Superior temporal gyrus (tissue), 1 donor: ENCODE results near the gene ZNF682.
"Not testable (repeated sequence)": the region's sequence is repeated elsewhere in the genome, so short reads cannot be mapped to it uniquely, and the experiment has no call there.

Experiments used
- DNase-seq: peaks from one replicate; pipeline ENCODE4 v3.0.0-alpha.2; 2016; ENCODE audit errors: extremely low spot score

The ZNF682 gene

GRCh38 chr19:20039203-20039723, at the start of gene ZNF682:
Gene ZNF682, minus strand, starts transcription at chr19:20039505. Its CDS starts 160 bp downstream, at chr19:20039345.
- DNase-seq = peak; percentile 98

GRCh38 chr19:20082876-20083275, 43.6 kb upstream of the ZNF682 start:
- not testable (repeated sequence) for DNase-seq

GRCh38 chr19:20082232-20082833, 43.0 kb upstream of the ZNF682 start:
- not testable (repeated sequence) for DNase-seq

DNA sequence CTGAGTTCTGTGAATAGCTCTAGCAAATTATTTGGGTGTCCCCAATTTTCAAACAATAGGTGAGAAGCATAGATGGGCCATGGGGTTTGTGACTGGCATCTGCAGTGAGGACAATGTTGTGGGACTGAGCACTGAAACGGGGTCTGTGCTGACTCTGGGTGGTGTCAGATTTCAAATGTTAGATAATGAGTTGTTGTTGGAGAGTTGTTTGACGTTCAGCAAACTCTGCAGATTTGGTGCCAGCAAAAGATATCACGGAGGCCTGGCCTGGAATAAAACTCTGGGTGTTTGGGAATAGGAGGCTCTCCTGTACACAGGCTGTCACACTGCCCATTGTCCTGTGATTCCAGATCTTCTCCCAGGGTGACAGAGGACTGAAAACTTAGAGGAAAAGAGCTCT, 41.4 kb upstream of the ZNF682 start:
- no peak for DNase-seq

- no peak for DNase-seq
These were observed 40.2 kb upstream of the ZNF682 start for GRCh38 chr19:20079476-20079875.

GRCh38 chr19:20078581-20079031, 39.3 kb upstream of the ZNF682 start:
- DNase-seq = no peak

- peak; percentile 98 for DNase-seq
These were observed 38.6 kb upstream of the ZNF682 start, which contains the start of gene ZNF90 for GRCh38 chr19:20077791-20078463. Gene ZNF90, plus strand, starts transcription at chr19:20078000. Its CDS starts 133 bp downstream, at chr19:20078133.

GRCh38 chr19:20072936-20073335, 33.6 kb upstream of the ZNF682 start:
- no peak for DNase-seq

DNA sequence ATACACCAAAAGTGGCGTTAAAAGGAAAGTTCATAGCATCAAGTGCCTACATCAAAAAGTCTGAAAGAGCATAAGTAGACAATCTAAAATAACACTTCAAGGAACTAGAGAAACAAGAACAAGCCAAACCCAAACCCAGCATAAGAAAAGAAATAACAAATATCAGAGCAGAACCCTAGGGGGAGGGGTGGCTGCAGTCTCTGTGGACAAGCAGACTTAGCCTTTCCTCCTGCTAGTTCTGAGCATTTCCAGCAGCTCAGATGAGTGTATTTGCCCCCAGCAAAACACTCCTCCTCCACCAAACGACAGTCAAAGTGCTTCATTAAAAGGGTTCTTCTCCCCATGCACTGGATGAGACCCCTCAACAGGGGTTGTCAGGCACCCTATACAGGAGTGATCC, 31.4 kb upstream of the ZNF682 start:
- DNase-seq = no peak

DNA sequence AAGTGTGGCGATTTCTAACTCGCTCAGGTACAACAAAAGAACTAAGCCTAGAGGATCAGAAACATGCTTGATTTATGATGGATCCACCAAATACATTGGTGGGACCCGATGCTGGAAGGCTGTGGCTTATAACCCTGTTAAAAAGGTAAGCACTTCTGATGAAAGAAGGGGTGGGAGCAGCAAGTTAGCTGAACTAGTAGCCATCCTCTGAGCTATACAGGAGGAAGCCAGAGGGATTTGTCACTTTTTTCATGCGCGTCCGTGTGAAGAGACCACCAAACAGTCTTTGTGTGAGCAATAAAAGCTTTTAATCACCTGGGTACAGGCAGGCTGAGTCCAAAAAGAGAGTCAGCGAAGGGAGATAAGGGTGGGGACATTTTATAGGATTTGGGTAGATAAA, 29.3 kb upstream of the ZNF682 start:
- not testable (repeated sequence) for DNase-seq

- no peak for DNase-seq
These were observed 28.6 kb upstream of the ZNF682 start for GRCh38 chr19:20067943-20068342.

GRCh38 chr19:20066861-20067260, 27.6 kb upstream of the ZNF682 start:
- no peak for DNase-seq

GRCh38 chr19:20060282-20060681, 21.0 kb upstream of the ZNF682 start:
- DNase-seq = no peak

GRCh38 chr19:20058738-20059137, 19.4 kb upstream of the ZNF682 start:
- not testable (repeated sequence) for DNase-seq

- DNase-seq = peak; percentile 98
These were observed 12.8 kb upstream of the ZNF682 start for GRCh38 chr19:20051841-20052768.

DNA sequence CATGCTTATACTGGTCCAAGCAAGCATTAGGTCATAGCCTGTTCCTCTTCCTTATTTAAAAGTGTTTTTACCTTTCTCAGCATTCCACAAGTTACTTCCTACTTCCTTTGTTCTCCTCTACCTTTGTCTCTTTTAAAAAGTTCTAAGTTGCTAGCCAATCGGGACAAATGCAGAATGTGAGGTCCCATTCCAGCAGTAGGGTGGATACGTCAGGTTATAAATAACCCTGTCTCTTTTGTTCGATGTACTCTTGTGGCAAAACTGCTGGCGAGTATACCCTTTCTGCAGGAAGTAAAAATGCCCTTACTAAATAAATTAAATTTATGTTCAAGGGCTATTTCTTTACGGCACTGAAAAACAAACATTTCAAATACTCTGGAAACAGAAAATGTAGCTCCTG, 6.4 kb upstream of the ZNF682 start:
- DNase-seq = not testable (repeated sequence)

- DNase-seq = no peak
These were observed 5.4 kb upstream of the ZNF682 start for GRCh38 chr19:20044663-20045062.

- peak; percentile 13 for DNase-seq
These were observed 725 bp downstream of the ZNF682 start for GRCh38 chr19:20038358-20039202.

DNA sequence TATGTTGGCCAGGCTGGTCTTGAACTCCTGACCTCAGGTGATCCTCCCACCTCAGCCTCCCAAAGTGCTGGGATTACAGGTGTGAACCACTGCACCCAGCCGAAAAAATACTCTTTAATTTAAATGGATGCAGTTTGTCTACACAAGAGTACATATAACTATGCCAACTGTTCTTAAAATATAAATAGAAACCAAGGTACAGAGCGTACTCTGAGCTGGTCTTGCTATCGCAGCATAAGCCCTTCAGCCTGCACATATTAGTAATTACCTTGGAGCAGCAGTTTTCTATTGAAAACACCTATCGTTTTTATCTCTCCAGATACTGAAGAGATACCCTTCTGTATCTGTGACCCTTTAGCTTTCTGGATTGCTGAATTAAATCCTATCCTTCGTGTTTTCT, 3.4 kb downstream of the ZNF682 start:
- DNase-seq = no peak

DNA sequence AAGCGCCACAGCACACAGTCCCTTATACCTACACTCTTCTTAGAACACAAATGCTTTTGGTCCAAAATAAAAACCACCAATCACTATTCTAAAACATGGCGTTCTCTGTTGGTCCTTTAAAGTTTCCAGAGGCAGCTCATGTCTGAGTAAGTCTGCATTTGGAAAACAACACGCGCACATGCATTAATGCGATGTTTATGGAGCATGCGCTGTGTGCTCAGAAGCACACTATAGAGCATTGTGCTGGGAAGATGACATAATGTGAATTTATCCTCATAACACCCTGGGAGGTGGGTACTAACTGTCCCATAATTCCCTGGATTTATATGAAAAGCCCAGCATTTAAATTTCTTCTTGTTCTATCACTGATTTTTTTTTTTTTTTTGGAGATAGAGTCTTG, 10.7 kb downstream of the ZNF682 start:
- DNase-seq = peak; percentile 56

DNA sequence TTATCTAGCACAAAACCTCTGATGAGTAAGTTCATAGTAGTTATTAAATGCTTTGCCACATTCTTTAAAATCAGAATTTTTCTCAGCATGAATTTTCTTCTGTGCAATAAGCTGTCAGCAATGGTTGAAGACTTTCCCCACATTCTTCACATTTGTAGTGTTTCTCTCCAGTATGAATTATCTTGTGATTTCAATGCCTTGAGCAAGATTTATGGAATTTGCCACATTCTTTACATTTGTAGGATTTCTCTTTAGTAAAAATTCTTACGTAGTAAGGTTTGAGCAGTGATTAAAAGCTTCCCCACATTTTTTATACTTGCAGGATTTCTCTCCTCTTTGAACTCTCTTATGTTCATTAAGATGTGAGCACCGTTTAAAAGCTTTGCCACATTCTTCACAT, 33.6 kb downstream of the ZNF682 start:
- no peak for DNase-seq
